GM18505 (cell line): ENCODE measurements around the gene NEUROG3.

Source experiments
- ATAC-seq: cut with Tn5 transposase; IDR thresholded peaks from one replicate; pipeline ENCODE4 v1.9.1; 2021; ENCODE audit not compliant: unreplicated experiment
- POLR2A ChIP-seq: IDR thresholded peaks from 4 replicates; pipeline ENCODE4 v1.6.1; 2011; ENCODE audit warnings: borderline replicate concordance; ENCODE audit not compliant: insufficient read depth, insufficient read length; ENCODE audit errors: extremely low read depth

The NEUROG3 gene, protein sequence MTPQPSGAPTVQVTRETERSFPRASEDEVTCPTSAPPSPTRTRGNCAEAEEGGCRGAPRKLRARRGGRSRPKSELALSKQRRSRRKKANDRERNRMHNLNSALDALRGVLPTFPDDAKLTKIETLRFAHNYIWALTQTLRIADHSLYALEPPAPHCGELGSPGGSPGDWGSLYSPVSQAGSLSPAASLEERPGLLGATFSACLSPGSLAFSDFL

GRCh38 chr10:69573056-69573806 lies at the start of gene NEUROG3:
Gene NEUROG3, minus strand, starts transcription at chr10:69573422. Its CDS starts 379 bp downstream, at chr10:69573043.
- peak; percentile 59 for ATAC-seq
- no peak for TF ChIP-seq POLR2A

DNA sequence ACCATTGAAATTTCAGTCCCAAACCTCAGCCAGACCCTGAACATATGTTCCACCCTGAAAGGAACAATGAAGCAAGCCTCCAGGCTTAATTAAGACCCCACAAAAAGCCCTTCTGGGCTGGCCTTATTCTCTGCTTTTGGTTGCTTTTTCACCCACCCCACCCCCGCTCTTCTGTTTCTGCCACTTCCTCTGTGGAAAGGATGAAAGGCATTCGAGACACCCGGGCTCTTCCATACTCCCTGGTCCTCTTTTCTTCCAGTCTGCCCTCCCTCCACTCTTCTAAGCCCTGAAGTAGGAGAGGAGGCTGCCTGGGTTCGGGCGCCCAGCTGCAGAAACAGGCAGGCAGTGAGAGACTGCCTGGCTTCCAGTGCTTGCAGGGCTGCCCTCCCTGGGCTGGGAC lies 47.4 kb upstream of the NEUROG3 start:
- no peak for ATAC-seq
- no peak for TF ChIP-seq POLR2A

- ATAC-seq: no peak
- TF ChIP-seq POLR2A: no peak
Measured at GRCh38 chr10:69619626-69620025, 46.4 kb upstream of the NEUROG3 start.

GRCh38 chr10:69618746-69619145 lies 45.5 kb upstream of the NEUROG3 start:
- ATAC-seq: no peak
- TF ChIP-seq POLR2A: no peak

DNA sequence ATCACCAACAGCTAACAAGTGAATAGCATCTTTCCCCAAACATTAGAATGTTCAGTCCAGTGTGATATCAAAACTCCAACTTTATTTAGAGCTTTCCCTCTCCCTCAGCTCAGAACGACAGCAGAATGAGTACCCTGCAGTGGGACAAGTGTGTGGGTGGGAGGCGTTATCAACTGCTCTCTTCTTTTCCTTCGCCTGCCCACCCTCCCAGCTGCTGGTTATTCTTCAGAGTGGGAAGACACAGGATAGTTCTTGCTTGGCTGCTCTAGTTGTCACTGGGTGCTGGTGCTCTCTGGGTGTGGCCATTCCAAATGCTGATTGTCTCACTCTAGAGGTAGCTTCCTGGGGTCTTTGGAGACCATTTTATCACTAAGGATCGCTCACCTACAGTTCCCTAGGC lies 43.1 kb upstream of the NEUROG3 start:
- ATAC-seq: no peak
- TF ChIP-seq POLR2A: no peak

- no peak for ATAC-seq
- TF ChIP-seq POLR2A: no peak
Measured at GRCh38 chr10:69614130-69614529, 40.9 kb upstream of the NEUROG3 start.

GRCh38 chr10:69612760-69613159 lies 39.5 kb upstream of the NEUROG3 start:
- no peak for TF ChIP-seq POLR2A
- ATAC-seq: no peak

GRCh38 chr10:69609077-69609476 lies 35.9 kb upstream of the NEUROG3 start:
- ATAC-seq: no peak
- no peak for TF ChIP-seq POLR2A

GRCh38 chr10:69600761-69601330 lies 27.6 kb upstream of the NEUROG3 start:
- no peak for TF ChIP-seq POLR2A
- ATAC-seq: no peak

- TF ChIP-seq POLR2A: no peak
Measured at GRCh38 chr10:69588358-69588757, 15.1 kb upstream of the NEUROG3 start.

GRCh38 chr10:69584624-69585023 lies 11.4 kb upstream of the NEUROG3 start:
- no peak for TF ChIP-seq POLR2A
- no peak for ATAC-seq

More at GRCh38 chr10:69588358-69588757, 15.1 kb upstream of the NEUROG3 start:
- ATAC-seq: no peak

- no peak for TF ChIP-seq POLR2A
- no peak for ATAC-seq
Measured at GRCh38 chr10:69583106-69583505, 9.9 kb upstream of the NEUROG3 start.

DNA sequence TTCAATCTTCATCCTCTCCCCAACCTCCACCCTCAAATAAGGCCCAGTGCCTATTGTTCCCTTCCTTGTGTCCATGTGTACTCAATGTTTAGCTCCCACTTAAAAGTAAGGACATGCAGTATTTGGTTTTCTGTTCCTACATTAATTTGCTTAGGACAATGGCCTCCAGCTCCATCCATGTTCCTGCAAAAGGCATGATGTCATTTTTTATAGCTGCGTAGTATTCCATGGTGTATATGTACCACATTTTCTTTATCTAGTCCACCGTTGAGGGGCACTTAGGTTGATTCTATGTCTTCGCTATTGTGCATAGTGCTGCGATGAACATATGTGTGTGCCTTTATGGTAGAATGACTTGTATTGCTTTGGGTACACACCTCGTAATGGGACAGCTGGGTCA lies 7.2 kb upstream of the NEUROG3 start:
- no peak for TF ChIP-seq POLR2A
- no peak for ATAC-seq
